Liver (tissue), 9 donors: ENCODE results near the gene FAM83B. TPM values are rescaled to one million over a fixed set of nuclear protein-coding genes. Genes with fewer than 3 reads are reported as not detected.

Experiments
- DNase-seq: peaks from one replicate; pipeline ENCODE4 v3.0.0-alpha.2; 2017; ENCODE audit warnings: low spot score
- H3K27ac ChIP-seq, 2 donors: one replicate each; pipeline ENCODE4 v1.7.0; 2013; ENCODE audit warnings: inconsistent platforms in 2 of 2, low read length in 2 of 2, control low read depth in 1 of 2, low read depth in 1 of 2, mild to moderate bottlenecking in 1 of 2
- H3K27me3 ChIP-seq, 4 donors: one replicate each; pipeline versions ENCODE4 v1.6.1 to v1.7.0; 2013; ENCODE audit warnings: low read length in 3 of 4, inconsistent platforms in 1 of 4, mild to moderate bottlenecking in 1 of 4, moderate library complexity in 1 of 4; ENCODE audit not compliant: control insufficient read depth in 4 of 4, insufficient read depth in 4 of 4
- H3K36me3 ChIP-seq, 4 donors: one replicate each; pipeline versions ENCODE4 v1.6.1 to v1.7.0; 2013; ENCODE audit warnings: low read length in 3 of 4, mild to moderate bottlenecking in 3 of 4, low read depth in 1 of 4, moderate library complexity in 1 of 4; ENCODE audit not compliant: control insufficient read depth in 4 of 4, insufficient read depth in 3 of 4
- H3K4me1 ChIP-seq, 4 donors: one replicate each; pipeline versions ENCODE4 v1.6.1 to v1.7.0; 2013; ENCODE audit warnings: low read length in 3 of 4, mild to moderate bottlenecking in 3 of 4, moderate library complexity in 1 of 4; ENCODE audit not compliant: control insufficient read depth in 4 of 4, insufficient read depth in 4 of 4
- H3K4me3 ChIP-seq, 3 donors: one replicate each; pipeline versions ENCODE4 v1.6.1 to v1.7.0; 2013; ENCODE audit warnings: low read length in 3 of 3, control low read depth in 1 of 3, low read depth in 1 of 3, mild to moderate bottlenecking in 1 of 3
- H3K9ac ChIP-seq, 2 donors: one replicate each; pipeline ENCODE4 v1.7.0; 2013; ENCODE audit warnings: low read length in 2 of 2, mild to moderate bottlenecking in 2 of 2, moderate library complexity in 2 of 2, control low read depth in 1 of 2, low read depth in 1 of 2
- H3K9me3 ChIP-seq, 4 donors: one replicate each; pipeline versions ENCODE4 v1.6.1 to v1.7.0; 2013; ENCODE audit warnings: low read length in 3 of 4; ENCODE audit not compliant: control insufficient read depth in 4 of 4
- ATF3 ChIP-seq: IDR thresholded peaks from 2 replicates; pipeline ENCODE4 v1.6.1; 2016; ENCODE audit warnings: antibody characterized with exemption
- EGR1 ChIP-seq, 2 donors: IDR thresholded peaks; 2 replicates each; pipeline ENCODE4 v1.6.1; 2016 to 2018; ENCODE audit warnings: antibody characterized with exemption in 2 of 2, low read depth in 2 of 2
- FOXA1 ChIP-seq: IDR thresholded peaks from 2 replicates; pipeline ENCODE4 v1.6.1; 2016; ENCODE audit warnings: antibody characterized with exemption
- FOXA2 ChIP-seq: IDR thresholded peaks from 2 replicates; pipeline ENCODE4 v1.6.1; 2016; ENCODE audit warnings: antibody characterized with exemption
- GABPA ChIP-seq, 2 donors: IDR thresholded peaks in 1 of 2; conservative IDR thresholded peaks in 1 of 2; 2 replicates each; pipeline ENCODE4 v1.6.1; 2016; ENCODE audit warnings: antibody characterized with exemption in 2 of 2, mild to moderate bottlenecking in 1 of 2, moderate library complexity in 1 of 2
- HNF4A ChIP-seq, 2 donors: conservative IDR thresholded peaks; 2 replicates each; pipeline ENCODE4 v1.6.1; 2016; ENCODE audit warnings: antibody characterized with exemption in 2 of 2, mild to moderate bottlenecking in 2 of 2
- HNF4G ChIP-seq: IDR thresholded peaks from 2 replicates; pipeline ENCODE4 v1.6.1; 2016; ENCODE audit warnings: antibody characterized with exemption
- JUND ChIP-seq, 2 donors: IDR thresholded peaks; 2 replicates each; pipeline ENCODE4 v1.6.1; 2016; ENCODE audit warnings: antibody characterized with exemption in 2 of 2
- MAX ChIP-seq: IDR thresholded peaks from 2 replicates; pipeline ENCODE4 v1.6.1; 2016; ENCODE audit warnings: antibody characterized with exemption
- NR2F2 ChIP-seq: IDR thresholded peaks from 2 replicates; pipeline ENCODE4 v1.6.1; 2016; ENCODE audit warnings: antibody characterized with exemption
- RAD21 ChIP-seq, 2 donors: IDR thresholded peaks; 2 replicates each; pipeline ENCODE4 v1.6.1; 2016; ENCODE audit warnings: antibody characterized with exemption in 2 of 2, mild to moderate bottlenecking in 2 of 2
- REST ChIP-seq: IDR thresholded peaks from 2 replicates; pipeline ENCODE4 v1.6.1; 2016; ENCODE audit warnings: antibody characterized with exemption, mild to moderate bottlenecking
- RXRA ChIP-seq, 2 donors: IDR thresholded peaks; 2 replicates each; pipeline ENCODE4 v1.6.1; 2017 to 2018; ENCODE audit warnings: antibody characterized with exemption in 2 of 2, mild to moderate bottlenecking in 1 of 2
- SP1 ChIP-seq: IDR thresholded peaks from 2 replicates; pipeline ENCODE4 v1.6.1; 2018; ENCODE audit warnings: antibody characterized with exemption, mild to moderate bottlenecking
- TAF1 ChIP-seq: conservative IDR thresholded peaks from 2 replicates; pipeline ENCODE4 v1.6.1; 2016; ENCODE audit warnings: antibody characterized with exemption, mild to moderate bottlenecking
- YY1 ChIP-seq: IDR thresholded peaks from 2 replicates; pipeline ENCODE4 v1.6.1; 2016; ENCODE audit warnings: antibody characterized with exemption, mild to moderate bottlenecking
- ZBTB33 ChIP-seq: IDR thresholded peaks from 2 replicates; pipeline ENCODE4 v1.6.1; 2016; ENCODE audit warnings: antibody characterized with exemption
- WGBS: extraction: QIAGEN DNeasy Blood & Tissue Kit; methylation state at CpG from one replicate; pipeline ENCODE4 v1.1.7; 2013; 5-methylcytosine and 5-hydroxymethylcytosine counted together
- polyA plus RNA-seq, 2 donors: library from polyadenylated mRNA; stranded (reverse) in 1 of 2; unstranded in 1 of 2; fragments of 200-250 nt in 1 of 2; fragments of >200 nt in 1 of 2; fragmentation: Nextera tagmentation in 1 of 2; extraction: Ambion mirVana in 1 of 2; gene quantifications; one replicate each; pipeline versions ENCODE4 v1.2.1 to v1.2.3, GENCODE V29; 2013 to 2015
- total RNA-seq, 2 donors: library from RNA; depleted of rRNA; stranded (reverse); fragments of >200 nt; gene quantifications; one replicate each; pipeline ENCODE4 v1.2.3, GENCODE V29; 2014
- TF ChIP-seq, protein P1 (sequence below): fragments of 150-350 bp; IDR thresholded peaks from 2 replicates; pipeline ENCODE4 v1.5.1; 2017; ENCODE audit warnings: improper control_type of control experiment, low read depth, low read length; ENCODE audit not compliant: missing input control
- donor health status: healthy.
- donor health status: healthy.
- donor health status: healthy.
- donor health status: healthy.
- donor health status: healthy.

FAM83B gene
- total and polyA plus RNA-seq, 4 donors: 0.07 to 0.50 (median 0.16) TPM

DNA sequence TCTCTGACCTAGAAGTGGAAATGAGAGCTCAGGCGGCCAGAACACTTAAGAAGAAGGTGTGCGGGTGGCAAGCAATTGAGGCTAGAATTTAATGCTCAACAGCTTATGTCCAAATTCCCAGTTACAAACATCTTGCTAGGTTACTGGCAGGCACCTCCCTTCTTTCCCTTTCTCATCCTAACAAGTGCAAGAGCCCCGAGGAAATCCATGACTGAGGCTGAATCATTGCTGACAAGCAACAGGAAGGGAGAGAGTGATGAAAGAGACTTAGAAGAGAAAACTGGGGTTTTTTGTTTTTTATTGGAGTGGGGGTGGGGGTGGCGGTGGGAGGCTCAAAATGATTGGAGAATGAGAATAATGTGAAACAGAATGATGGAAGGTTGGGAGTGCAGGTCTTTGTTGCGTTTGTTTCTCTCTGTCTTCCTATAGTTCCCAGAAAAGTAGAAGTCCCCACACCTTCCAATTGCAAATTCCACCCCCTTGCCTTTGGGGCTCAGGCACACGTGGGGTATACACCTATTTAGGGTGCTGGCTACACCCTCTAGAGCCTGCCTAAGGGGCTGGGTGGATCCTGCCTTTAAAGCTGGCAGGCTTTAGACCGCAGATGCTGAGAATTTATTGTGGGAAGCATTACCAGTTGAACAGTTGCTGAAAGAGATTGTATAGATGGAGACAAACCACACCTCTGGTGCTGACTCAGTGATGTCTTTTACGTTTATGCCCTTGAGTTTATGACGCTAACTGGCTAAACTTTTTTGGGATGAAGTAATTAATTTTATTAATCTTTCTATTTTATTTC is 1.4 kb downstream of the FAM83B start:
- Histone ChIP-seq H3K27ac (no peak overlapping the region), H3K4me3 (no peak overlapping the region), H3K9ac (no peak overlapping the region), H3K27me3 (peaks cover 0 to 10% (median 4%) of the 10 kb centered on the region in 4 donors), H3K4me1 (peaks cover 0 to 10% (median 2%) of the 10 kb centered on the region in 4 donors), H3K9me3 (no peaks in the 10 kb centered on the region), H3K36me3 (no peaks in the 10 kb centered on the region)
- no peak for DNase-seq
- TF ChIP-seq NR2F2: no peak
- TF ChIP-seq HNF4A (conservative IDR thresholded peaks at IDR 0.05): no peak
- no peak for TF ChIP-seq ZBTB33
- TF ChIP-seq TAF1: no peak
- no peak for TF ChIP-seq MAX
- TF ChIP-seq, protein P1, sequence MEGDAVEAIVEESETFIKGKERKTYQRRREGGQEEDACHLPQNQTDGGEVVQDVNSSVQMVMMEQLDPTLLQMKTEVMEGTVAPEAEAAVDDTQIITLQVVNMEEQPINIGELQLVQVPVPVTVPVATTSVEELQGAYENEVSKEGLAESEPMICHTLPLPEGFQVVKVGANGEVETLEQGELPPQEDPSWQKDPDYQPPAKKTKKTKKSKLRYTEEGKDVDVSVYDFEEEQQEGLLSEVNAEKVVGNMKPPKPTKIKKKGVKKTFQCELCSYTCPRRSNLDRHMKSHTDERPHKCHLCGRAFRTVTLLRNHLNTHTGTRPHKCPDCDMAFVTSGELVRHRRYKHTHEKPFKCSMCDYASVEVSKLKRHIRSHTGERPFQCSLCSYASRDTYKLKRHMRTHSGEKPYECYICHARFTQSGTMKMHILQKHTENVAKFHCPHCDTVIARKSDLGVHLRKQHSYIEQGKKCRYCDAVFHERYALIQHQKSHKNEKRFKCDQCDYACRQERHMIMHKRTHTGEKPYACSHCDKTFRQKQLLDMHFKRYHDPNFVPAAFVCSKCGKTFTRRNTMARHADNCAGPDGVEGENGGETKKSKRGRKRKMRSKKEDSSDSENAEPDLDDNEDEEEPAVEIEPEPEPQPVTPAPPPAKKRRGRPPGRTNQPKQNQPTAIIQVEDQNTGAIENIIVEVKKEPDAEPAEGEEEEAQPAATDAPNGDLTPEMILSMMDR: no peak
- TF ChIP-seq SP1: no peak
- no peak for TF ChIP-seq YY1
- TF ChIP-seq FOXA2: no peak
- no peak for TF ChIP-seq JUND (IDR thresholded peaks at IDR 0.05)
- no peak for TF ChIP-seq GABPA (IDR thresholded peaks at IDR 0.05 in 1 of 2, conservative IDR thresholded peaks at IDR 0.05 in 1 of 2)
- TF ChIP-seq RXRA (IDR thresholded peaks at IDR 0.05): no peak
- TF ChIP-seq HNF4G: no peak
- TF ChIP-seq ATF3: no peak
- no peak for TF ChIP-seq EGR1 (IDR thresholded peaks at IDR 0.05; ENCODE audit: low read depth in 2 of 2)
- TF ChIP-seq REST: no peak
- TF ChIP-seq RAD21 (IDR thresholded peaks at IDR 0.05): no peak
- TF ChIP-seq FOXA1: no peak
- WGBS: 62% methylated on average over 9 of the region's 9 CpGs
